H1 (cell line): ENCODE data around the gene GPC6. TPM values are rescaled to one million over a fixed set of nuclear protein-coding genes. Genes with fewer than 3 reads are reported as not detected.

Source experiments
- CTCF ChIA-PET: fragments of 300-600 bp; sonication (Branson Sonifier 250); formaldehyde crosslinking; loops from one replicate; lab custom pipeline; 2021; ENCODE audit not compliant: partially characterized antibody; lab: Charles Lee
- POLR2A ChIA-PET: fragments of 300-600 bp; sonication (Branson Sonifier 250); formaldehyde crosslinking; loops from one replicate; lab custom pipeline; 2021; ENCODE audit warnings: inconsistent platforms; ENCODE audit not compliant: partially characterized antibody; lab: Charles Lee
- DNase-seq, 2 experiments: peaks; one replicate each; pipeline versions ENCODE4 v3.0.0 to v3.0.0-alpha.2; 2010 to 2022; ENCODE audit warnings: low spot score in 2 of 2, low read depth in 1 of 2, mixed read lengths in 1 of 2
- FAIRE-seq: peaks from 2 replicates; lab custom pipeline; 2011; peaks lifted over from hg19 to GRCh38; lab: Jason Lieb, UNC
- H2AFZ ChIP-seq: 2 replicates; pipeline ENCODE4 v1.8.1; 2012; ENCODE audit warnings: low read length, inconsistent platforms
- H2AK5ac ChIP-seq: 2 replicates; pipeline ENCODE4 v1.6.1; 2013; ENCODE audit warnings: low read depth, low read length
- H2BK120ac ChIP-seq: replicated peaks from 2 replicates; pipeline ENCODE3; 2013; ENCODE audit warnings: low read depth, low read length, inconsistent platforms
- H2BK12ac ChIP-seq: 2 replicates; pipeline ENCODE4 v1.6.1; 2013; ENCODE audit warnings: low read depth, low read length
- H2BK15ac ChIP-seq: 2 replicates; pipeline ENCODE4 v1.6.1; 2013; ENCODE audit warnings: low read length
- H2BK20ac ChIP-seq: 2 replicates; pipeline ENCODE4 v1.6.1; 2013; ENCODE audit warnings: low read length
- H2BK5ac ChIP-seq: 2 replicates; pipeline ENCODE4 v1.6.1; 2013; ENCODE audit warnings: low read depth, low read length
- H3K14ac ChIP-seq: 2 replicates; pipeline ENCODE4 v1.6.1; 2013; ENCODE audit warnings: inconsistent platforms; ENCODE audit not compliant: insufficient read length
- H3K18ac ChIP-seq: 2 replicates; pipeline ENCODE4 v1.6.1; 2013; ENCODE audit warnings: low read length; ENCODE audit errors: extremely low read depth
- H3K23ac ChIP-seq: 2 replicates; pipeline ENCODE4 v1.6.1; 2013; ENCODE audit warnings: inconsistent platforms; ENCODE audit not compliant: insufficient read length
- H3K23me2 ChIP-seq: 2 replicates; pipeline ENCODE4 v1.6.1; 2013; ENCODE audit warnings: low read depth, low read length
- H3K27ac ChIP-seq: 2 replicates; pipeline ENCODE4 v1.6.1; 2011; ENCODE audit warnings: low read depth, low read length, inconsistent platforms
- H3K27me3 ChIP-seq, 4 experiments: replicated peaks in 1 of 4; 1 replicate in 1 of 4; 2 replicates in 3 of 4; pipeline versions ENCODE4 v1.6.1 to v1.8.1; 2011 to 2013; ENCODE audit warnings: low read length in 3 of 4, mild to moderate bottlenecking in 3 of 4, inconsistent platforms in 2 of 4, mixed read lengths in 2 of 4, moderate library complexity in 1 of 4; ENCODE audit not compliant: control insufficient read depth in 3 of 4, insufficient read depth in 3 of 4; ENCODE audit errors: extremely low read depth in 1 of 4
- H3K36me3 ChIP-seq, 4 experiments: 2 replicates each; pipeline versions ENCODE4 v1.6.1 to v1.8.1; 2011 to 2013; ENCODE audit warnings: mild to moderate bottlenecking in 4 of 4, low read length in 3 of 4, moderate library complexity in 2 of 4, control low read depth in 1 of 4, inconsistent platforms in 1 of 4; ENCODE audit not compliant: insufficient read depth in 4 of 4, control insufficient read depth in 2 of 4
- H3K4ac ChIP-seq: replicated peaks from 2 replicates; pipeline ENCODE3; 2013; ENCODE audit warnings: low read length, low read depth, mixed read lengths, inconsistent platforms; ENCODE audit not compliant: insufficient read length
- H3K4me1 ChIP-seq, 4 experiments: replicated peaks in 1 of 4; 1 replicate in 1 of 4; 2 replicates in 3 of 4; pipeline versions ENCODE4 v1.6.1 to v1.8.1; 2011 to 2013; ENCODE audit warnings: low read length in 3 of 4, inconsistent platforms in 2 of 4, mixed read lengths in 1 of 4; ENCODE audit not compliant: insufficient read depth in 4 of 4, control insufficient read depth in 3 of 4
- H3K4me2 ChIP-seq, 2 experiments: 2 replicates each; pipeline versions ENCODE4 v1.6.1 to v1.8.1; 2011 to 2013; ENCODE audit warnings: low read depth in 2 of 2, low read length in 2 of 2, control low read depth in 1 of 2, inconsistent platforms in 1 of 2, mild to moderate bottlenecking in 1 of 2; ENCODE audit not compliant: insufficient read depth in 1 of 2
- H3K4me3 ChIP-seq, 4 experiments: fragments of 200-600, 300-600 bp in 1 of 4; sonication (generic), shearing (Covaris generic), sonication (Bioruptor Twin) in 1 of 4; 2 replicates each; pipeline versions ENCODE4 v1.5.1 to v1.8.1; 2011 to 2016; ENCODE audit warnings: low read length in 4 of 4, low read depth in 3 of 4, control low read depth in 2 of 4, inconsistent platforms in 2 of 4, mild to moderate bottlenecking in 2 of 4, mixed read lengths in 1 of 4, moderate library complexity in 1 of 4; ENCODE audit not compliant: insufficient read depth in 2 of 4; ENCODE audit errors: extremely low read depth in 1 of 4
- H3K56ac ChIP-seq: replicated peaks from 2 replicates; pipeline ENCODE3; 2013; ENCODE audit warnings: low read depth, mild to moderate bottlenecking, mixed read lengths, low read length, inconsistent platforms; ENCODE audit not compliant: insufficient read length
- H3K79me1 ChIP-seq: 2 replicates; pipeline ENCODE4 v1.6.1; 2013; ENCODE audit warnings: low read depth, low read length, control low read depth
- H3K79me2 ChIP-seq, 2 experiments: 2 replicates each; pipeline versions ENCODE4 v1.6.1 to v1.8.1; 2012 to 2013; ENCODE audit warnings: low read length in 2 of 2, mild to moderate bottlenecking in 2 of 2, inconsistent platforms in 1 of 2; ENCODE audit not compliant: insufficient read depth in 2 of 2, control insufficient read depth in 1 of 2
- H3K9ac ChIP-seq, 4 experiments: replicated peaks in 1 of 4; 1 replicate in 1 of 4; 2 replicates in 3 of 4; pipeline versions ENCODE4 v1.6.1 to v1.8.1; 2011 to 2013; ENCODE audit warnings: low read depth in 3 of 4, low read length in 3 of 4, control low read depth in 2 of 4, mild to moderate bottlenecking in 2 of 4, moderate library complexity in 2 of 4, inconsistent platforms in 1 of 4; ENCODE audit errors: extremely low read depth in 1 of 4
- H3K9me3 ChIP-seq, 2 experiments: 2 replicates each; pipeline versions ENCODE4 v1.6.1 to v1.8.1; 2012 to 2013; ENCODE audit warnings: mild to moderate bottlenecking in 2 of 2, moderate library complexity in 2 of 2, control low read depth in 1 of 2, inconsistent platforms in 1 of 2, low read depth in 1 of 2, low read length in 1 of 2, mixed read lengths in 1 of 2; ENCODE audit not compliant: insufficient read depth in 2 of 2
- H4K20me1 ChIP-seq, 2 experiments: replicated peaks in 1 of 2; 2 replicates each; pipeline versions ENCODE3 to v1.8.1; 2011 to 2013; ENCODE audit warnings: inconsistent platforms in 2 of 2, low read length in 2 of 2, mild to moderate bottlenecking in 1 of 2; ENCODE audit not compliant: insufficient read depth in 2 of 2, control insufficient read depth in 1 of 2
- H4K5ac ChIP-seq: 2 replicates; pipeline ENCODE4 v1.6.1; 2013; ENCODE audit warnings: low read length, low read depth, mixed read lengths, inconsistent platforms; ENCODE audit not compliant: insufficient read length
- H4K8ac ChIP-seq: 2 replicates; pipeline ENCODE4 v1.8.0; 2013; ENCODE audit warnings: mild to moderate bottlenecking, moderate library complexity, low read length, inconsistent platforms; ENCODE audit not compliant: insufficient read depth; ENCODE audit errors: extremely low read depth
- H4K91ac ChIP-seq: replicated peaks from 2 replicates; pipeline ENCODE3; 2013; ENCODE audit warnings: low read length, mixed read lengths, inconsistent platforms; ENCODE audit not compliant: insufficient read length
- BACH1 ChIP-seq: IDR thresholded peaks from 2 replicates; pipeline ENCODE4 v1.6.1; 2012; ENCODE audit warnings: low read length, improper control_type of control experiment
- BRCA1 ChIP-seq: IDR thresholded peaks from 2 replicates; pipeline ENCODE4 v1.6.1; 2012; ENCODE audit warnings: low read depth, low read length, improper control_type of control experiment
- CBX5 ChIP-seq: fragments of 300-800, 300-1000 bp; sonication (generic); IDR thresholded peaks from 2 replicates; pipeline ENCODE4 v1.7.1; 2016; ENCODE audit warnings: antibody characterized with exemption, low read length, low read depth
- FOSL1 ChIP-seq: IDR thresholded peaks from 2 replicates; pipeline ENCODE4 v1.6.1; 2011; ENCODE audit warnings: mild to moderate bottlenecking, low read depth, low read length, moderate library complexity; ENCODE audit not compliant: insufficient read depth
- HDAC6 ChIP-seq: IDR thresholded peaks from one replicate; pipeline ENCODE4 v1.7.1; 2012; ENCODE audit warnings: low read depth, mild to moderate bottlenecking, inconsistent platforms, low read length, moderate library complexity
- JUN ChIP-seq: IDR thresholded peaks from 2 replicates; pipeline ENCODE4 v1.6.1; 2011; ENCODE audit warnings: low read depth, mild to moderate bottlenecking, improper control_type of control experiment, low read length
- KDM4A ChIP-seq: IDR thresholded peaks from one replicate; pipeline ENCODE4 v1.7.1; 2012; ENCODE audit warnings: low read depth, mild to moderate bottlenecking, moderate library complexity, low read length, inconsistent platforms; ENCODE audit not compliant: severe bottlenecking
- RXRA ChIP-seq: IDR thresholded peaks from 2 replicates; pipeline ENCODE4 v1.6.1; 2011; ENCODE audit warnings: low read depth, mild to moderate bottlenecking, low read length, moderate library complexity; ENCODE audit not compliant: insufficient read depth
- SAP30 ChIP-seq: fragments of 300-600 bp; sonication (generic); IDR thresholded peaks from 2 replicates; pipeline ENCODE4 v1.7.1; 2012; ENCODE audit warnings: low read length, moderate library complexity, mild to moderate bottlenecking, inconsistent platforms; ENCODE audit not compliant: insufficient read depth, insufficient replicate concordance
- SP4 ChIP-seq: IDR thresholded peaks from 2 replicates; pipeline ENCODE4 v1.6.1; 2012; ENCODE audit warnings: low read length, inconsistent platforms
- WGBS, 2 experiments: shearing (Covaris generic) in 1 of 2; methylation state at CpG; one replicate each; pipeline versions ENCODE4 v1.1.6 to v1.1.7; 2013 to 2015; ENCODE audit warnings: low lambda C conversion rate in 2 of 2, mixed read lengths in 2 of 2, inconsistent platforms in 1 of 2, low coverage in 1 of 2, missing lambda C conversion rate in 1 of 2; ENCODE audit not compliant: insufficient replicate concordance in 2 of 2, insufficient coverage in 1 of 2, insufficient read length in 1 of 2; ENCODE audit errors: extremely low coverage in 1 of 2, missing lambda C conversion rate in 1 of 2; 5-methylcytosine and 5-hydroxymethylcytosine counted together
- polyA plus RNA-seq, 7 experiments: library from polyadenylated mRNA; depleted of rRNA in 3 of 7; stranded (reverse) in 5 of 7; unstranded in 2 of 7; fragments of >200 nt in 5 of 7; fragments of 200-250 nt in 2 of 7; gene quantifications; 1 replicate in 5 of 7; 2 replicates in 1 of 7; 4 replicates in 1 of 7; pipeline versions ENCODE4 v1.2.1 to v1.2.3, GENCODE V29; 2011 to 2013; ENCODE audit warnings: missing spikeins in 2 of 7, mixed read lengths in 2 of 7
- total RNA-seq: library from RNA; stranded (reverse); fragmentation: NEBNext Ultra II Directional; extraction: Animal tissue kit (Norgen Biotek cat#: 25700); gene quantifications from 2 replicates; pipeline ENCODE4 v1.2.1, GENCODE V29; 2021
- TF ChIP-seq, protein P1 (sequence below): IDR thresholded peaks from 2 replicates; pipeline ENCODE4 v1.6.1; 2012; ENCODE audit warnings: inconsistent platforms

The GPC6 gene
- total and polyA plus RNA-seq, 2 of the 8 experiments (the other 6 are each of a cell fraction or from before 2014, with no cell fraction given): 5.4 to 12.0 TPM

GRCh38 chr13:94239135-94239534 is 1012.5 kb downstream of the GPC6 start:
- Histone ChIP-seq H3K9me3 (no peaks in the 10 kb centered on the region), H2BK15ac (no peak overlapping the region), H3K4me3 (no peak overlapping the region), H3K36me3 (no peaks in the 10 kb centered on the region), H3K79me2 (no peaks in the 10 kb centered on the region), H3K4me2 (no peak overlapping the region), H4K20me1 (no peaks in the 10 kb centered on the region), H4K91ac (no peak overlapping the region), H3K23me2 (no peaks in the 10 kb centered on the region), H2BK12ac (no peak overlapping the region), H3K56ac (no peak overlapping the region), H3K4ac (no peak overlapping the region), H3K27me3 (no peaks in the 10 kb centered on the region), H2AFZ (no peak overlapping the region), H4K8ac (no peak overlapping the region), H3K27ac (no peak overlapping the region), H3K9ac (no peak overlapping the region), H4K5ac (no peak overlapping the region), H2AK5ac (no peak overlapping the region), H3K79me1 (no peaks in the 10 kb centered on the region), H2BK5ac (no peak overlapping the region), H3K4me1 (no peaks in the 10 kb centered on the region), H2BK120ac (no peak overlapping the region), H3K18ac (no peak overlapping the region), H3K14ac (no peak overlapping the region), H2BK20ac (no peak overlapping the region), H3K23ac (no peak overlapping the region)
- FAIRE-seq (no peak), DNase-seq (no peak)
- WGBS, 2 experiments: 90% methylated on average over 3 of the region's 3 CpGs; no CpG with 5 or more reads in 1 of the 2 experiments
- CTCF ChIA-PET: interaction anchor here (0.6 to 2.0 kb wide), 3 partner anchors 8 to 122 kb away, joined by 3 to 5 read pairs (median 4); no protein-coding TSS in a partner anchor
- no peak for TF ChIP-seq BRCA1
- no peak for TF ChIP-seq RXRA
- no peak for TF ChIP-seq CBX5
- no peak for TF ChIP-seq HDAC6
- TF ChIP-seq SAP30: no peak
- TF ChIP-seq JUN: no peak
- TF ChIP-seq BACH1: no peak
- TF ChIP-seq, protein P1, sequence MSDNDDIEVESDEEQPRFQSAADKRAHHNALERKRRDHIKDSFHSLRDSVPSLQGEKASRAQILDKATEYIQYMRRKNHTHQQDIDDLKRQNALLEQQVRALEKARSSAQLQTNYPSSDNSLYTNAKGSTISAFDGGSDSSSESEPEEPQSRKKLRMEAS: no peak
- no peak for TF ChIP-seq FOSL1
- no peak for TF ChIP-seq KDM4A
- no peak for TF ChIP-seq SP4
- POLR2A ChIA-PET: no interaction called here
